AG09309 (cell line): ENCODE measurements around the gene TCIRG1.

Source experiments
- DNase-seq: peaks from one replicate; pipeline ENCODE4 v3.0.0-alpha.2; 2010; ENCODE audit warnings: low read depth
- H3K4me3 ChIP-seq: 2 replicates; pipeline ENCODE4 v1.5.1; 2011; ENCODE audit warnings: mild to moderate bottlenecking, low read depth, low read length, moderate library complexity; ENCODE audit not compliant: control insufficient read depth
- TF ChIP-seq, protein P1 (sequence below): IDR thresholded peaks from 2 replicates; pipeline ENCODE4 v1.5.1; 2011; ENCODE audit warnings: mild to moderate bottlenecking, low read depth, low read length, inconsistent platforms; ENCODE audit not compliant: insufficient read depth, control insufficient read depth; ENCODE audit errors: missing control alignments

Gene TCIRG1

DNA sequence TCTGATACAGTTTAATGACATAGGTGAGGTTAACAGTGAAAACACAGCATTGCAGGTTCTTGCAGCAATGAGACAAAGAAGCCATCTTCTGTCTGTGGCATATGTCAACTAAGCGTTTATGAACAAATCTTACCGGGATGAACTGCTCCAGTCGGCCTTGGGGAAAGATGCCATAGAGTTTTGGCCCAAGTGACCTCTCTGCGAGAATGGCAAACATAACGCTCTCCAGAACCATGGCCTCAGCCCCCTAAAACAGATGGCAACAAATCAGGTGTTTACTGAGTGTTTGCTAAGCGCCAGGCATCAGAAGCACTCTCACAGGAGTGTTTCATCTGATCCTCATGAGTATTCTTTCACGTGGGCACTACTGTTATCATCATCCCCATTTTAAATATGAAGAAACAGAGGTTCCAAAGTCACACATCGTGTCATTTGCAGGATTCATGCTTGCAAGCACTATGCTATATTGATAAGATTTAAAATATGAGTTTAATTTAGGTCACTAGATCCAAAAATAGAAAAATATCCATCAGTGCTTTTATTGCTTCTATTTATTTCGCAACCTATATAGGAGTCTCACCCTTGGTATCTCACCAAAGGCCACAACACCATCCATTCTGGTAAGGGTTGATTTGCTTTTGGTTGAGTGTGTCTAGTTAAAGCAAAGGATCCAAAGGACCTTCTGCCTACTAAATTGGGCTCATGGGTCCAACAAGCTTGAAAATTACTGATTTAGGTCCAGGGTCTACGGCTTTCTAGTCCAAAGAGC is 35.9 kb downstream of the TCIRG1 start:
- H3K4me3 ChIP-seq, result no peak overlapping the region
- TF ChIP-seq, protein P1, sequence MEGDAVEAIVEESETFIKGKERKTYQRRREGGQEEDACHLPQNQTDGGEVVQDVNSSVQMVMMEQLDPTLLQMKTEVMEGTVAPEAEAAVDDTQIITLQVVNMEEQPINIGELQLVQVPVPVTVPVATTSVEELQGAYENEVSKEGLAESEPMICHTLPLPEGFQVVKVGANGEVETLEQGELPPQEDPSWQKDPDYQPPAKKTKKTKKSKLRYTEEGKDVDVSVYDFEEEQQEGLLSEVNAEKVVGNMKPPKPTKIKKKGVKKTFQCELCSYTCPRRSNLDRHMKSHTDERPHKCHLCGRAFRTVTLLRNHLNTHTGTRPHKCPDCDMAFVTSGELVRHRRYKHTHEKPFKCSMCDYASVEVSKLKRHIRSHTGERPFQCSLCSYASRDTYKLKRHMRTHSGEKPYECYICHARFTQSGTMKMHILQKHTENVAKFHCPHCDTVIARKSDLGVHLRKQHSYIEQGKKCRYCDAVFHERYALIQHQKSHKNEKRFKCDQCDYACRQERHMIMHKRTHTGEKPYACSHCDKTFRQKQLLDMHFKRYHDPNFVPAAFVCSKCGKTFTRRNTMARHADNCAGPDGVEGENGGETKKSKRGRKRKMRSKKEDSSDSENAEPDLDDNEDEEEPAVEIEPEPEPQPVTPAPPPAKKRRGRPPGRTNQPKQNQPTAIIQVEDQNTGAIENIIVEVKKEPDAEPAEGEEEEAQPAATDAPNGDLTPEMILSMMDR, result no peak
- DNase-seq, result no peak

DNA sequence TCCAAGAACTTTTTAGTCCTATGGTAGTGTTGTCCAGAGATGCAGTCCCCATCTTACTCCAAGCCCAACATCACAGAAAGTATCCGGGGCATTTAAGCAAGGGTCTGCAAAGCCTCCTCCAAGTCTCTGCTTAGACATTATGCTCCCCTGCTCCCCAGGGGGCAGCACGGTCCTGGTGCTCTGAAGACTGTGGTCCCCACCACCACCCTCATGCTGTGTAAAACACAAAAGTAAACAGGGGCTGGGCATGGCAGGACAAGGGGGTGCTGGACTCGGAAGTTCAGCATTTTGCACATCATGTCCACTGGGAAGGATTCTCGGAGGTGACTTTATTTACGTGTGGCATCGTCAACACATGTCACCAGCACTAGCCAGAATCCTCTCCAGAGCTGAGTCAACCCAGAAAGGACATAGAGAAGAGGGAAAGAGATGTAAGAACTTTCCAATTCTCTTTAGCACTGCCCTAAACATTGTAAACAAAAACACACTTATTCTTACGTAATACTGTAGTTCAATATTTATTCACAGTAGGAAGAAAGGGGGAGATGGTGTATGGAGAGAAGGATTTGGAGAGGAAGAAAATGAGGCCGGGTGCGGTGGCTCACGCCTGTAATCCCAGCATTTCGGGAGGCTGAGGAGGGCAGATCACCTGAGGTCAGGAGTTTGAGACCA is 37.7 kb downstream of the TCIRG1 start:
- DNase-seq, result no peak
- H3K4me3 ChIP-seq, result no peak overlapping the region
- TF ChIP-seq, protein P1, result no peak

DNA sequence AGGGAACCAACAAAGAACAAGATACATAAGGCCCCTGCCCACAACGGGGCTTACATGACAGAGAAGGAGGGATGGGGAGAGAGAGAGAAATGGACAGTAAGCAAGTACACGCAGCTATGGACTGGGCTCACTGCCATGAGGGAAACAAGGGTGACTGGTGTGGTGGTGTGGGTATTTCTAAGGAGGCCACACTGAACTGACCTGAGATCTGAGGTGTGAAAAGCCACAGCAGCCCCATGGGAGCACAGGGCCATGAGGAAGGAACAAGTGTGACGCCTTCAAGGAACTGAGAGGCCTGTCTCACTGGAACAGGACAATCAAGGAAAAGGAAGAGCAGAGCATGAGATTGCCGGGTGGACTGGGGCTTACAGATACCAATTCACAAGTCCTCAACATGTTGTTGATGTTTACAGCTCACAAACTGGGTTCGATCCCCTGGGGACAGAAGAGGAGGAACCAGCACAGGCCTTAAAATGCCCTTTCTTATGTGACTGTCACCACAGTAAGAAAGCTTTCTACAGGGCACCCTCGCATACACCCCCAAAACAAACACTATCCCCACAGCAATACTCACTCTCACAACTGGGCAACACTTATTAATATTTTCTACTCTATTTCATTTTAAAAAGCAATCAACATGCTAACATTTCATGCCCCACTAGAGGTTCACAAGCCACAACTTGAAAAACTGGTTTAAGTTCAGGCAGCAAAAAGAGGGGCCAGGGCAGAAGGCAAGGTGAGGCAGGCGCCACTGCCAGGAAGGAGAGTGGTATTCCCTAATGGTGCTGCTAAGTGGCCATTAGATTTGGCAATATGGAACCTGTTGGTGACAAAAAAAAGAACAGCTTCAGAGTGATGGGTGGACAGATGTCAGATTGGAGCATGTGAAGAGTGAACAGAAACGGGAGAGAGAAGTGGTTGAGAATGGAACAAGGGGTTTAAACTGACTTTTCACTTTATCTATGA is 39.1 kb downstream of the TCIRG1 start:
- no peak for DNase-seq
- no peak overlapping the region for H3K4me3 ChIP-seq
- TF ChIP-seq, protein P1, result no peak

DNA sequence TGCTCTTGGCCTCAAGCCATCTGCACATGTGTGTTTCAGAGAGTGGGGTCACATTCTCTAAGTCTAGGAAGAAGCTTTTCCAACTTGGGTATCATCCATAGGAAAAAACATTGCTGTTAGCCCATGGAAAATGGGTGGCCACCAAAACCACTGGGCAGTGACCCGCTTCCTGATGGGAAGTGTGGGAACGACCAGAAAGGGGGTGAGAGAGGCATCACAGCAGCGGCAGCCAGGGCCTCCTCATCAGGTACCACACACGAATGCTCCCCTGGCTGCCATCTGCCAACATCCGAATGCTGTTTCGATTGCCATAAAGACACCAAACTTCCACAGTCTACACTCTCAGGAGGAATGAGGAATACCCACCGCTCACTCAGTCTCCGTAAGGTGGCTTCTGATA is 42.0 kb downstream of the TCIRG1 start:
- no peak for DNase-seq
- TF ChIP-seq, protein P1, result no peak
- no peak overlapping the region for H3K4me3 ChIP-seq

DNA sequence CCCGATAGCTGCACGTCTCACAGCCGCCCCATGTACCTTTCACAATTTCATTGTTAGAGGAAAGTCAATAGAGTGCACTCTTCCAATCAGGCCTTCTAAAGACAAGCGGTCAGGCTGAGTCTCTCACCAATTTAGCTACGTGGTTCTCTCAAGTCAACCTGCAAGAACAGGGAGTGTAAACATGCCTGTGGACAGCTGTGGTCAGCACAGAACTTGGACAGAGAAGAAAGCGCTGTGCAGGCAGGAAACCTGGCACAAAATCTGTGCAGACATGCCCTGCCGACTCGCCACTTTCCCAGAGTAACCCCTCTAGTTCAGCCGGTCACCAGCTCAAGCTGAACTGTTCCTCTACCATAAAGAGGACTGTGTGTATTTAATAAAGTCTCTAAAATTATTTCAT is 42.9 kb downstream of the TCIRG1 start:
- H3K4me3 ChIP-seq, result no peak overlapping the region
- TF ChIP-seq, protein P1, result no peak
- no peak for DNase-seq

DNA sequence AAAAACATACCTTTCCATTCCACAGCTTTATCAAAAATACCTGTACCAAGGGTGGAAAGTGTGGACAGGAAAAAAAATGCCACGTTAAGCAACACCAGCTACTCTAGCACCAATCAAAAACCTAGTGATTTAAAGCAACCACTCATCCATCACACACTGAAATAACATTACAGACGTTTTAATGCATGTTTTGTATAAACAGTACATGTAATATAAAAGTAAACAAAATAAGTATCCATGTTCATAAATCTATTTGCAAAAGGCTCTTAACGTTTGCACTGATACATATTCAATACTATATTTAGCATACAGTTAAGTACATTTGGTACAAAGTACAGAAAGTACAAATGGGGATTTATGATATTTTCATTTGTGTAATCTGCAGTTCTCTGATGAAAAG is 43.7 kb downstream of the TCIRG1 start:
- TF ChIP-seq, protein P1, result no peak
- H3K4me3 ChIP-seq, result no peak overlapping the region
- DNase-seq, result no peak
